Trophoblast cell (in vitro differentiated cells and primary cell): ENCODE data around the gene MTHFD1L.

ENCODE experiments used
- DNase-seq, 2 donors: peaks; one replicate each; pipeline ENCODE4 v3.0.0-alpha.2; 2016
- H2AFZ ChIP-seq: 2 replicates; pipeline ENCODE4 v1.6.1; 2013; ENCODE audit warnings: low read length, moderate library complexity, mild to moderate bottlenecking; ENCODE audit not compliant: insufficient read depth, poor library complexity
- H2AK5ac ChIP-seq: 2 replicates; pipeline ENCODE4 v1.6.1; 2013; ENCODE audit warnings: mild to moderate bottlenecking, low read length
- H2BK120ac ChIP-seq: 2 replicates; pipeline ENCODE4 v1.6.1; 2013; ENCODE audit warnings: low read length, mild to moderate bottlenecking, moderate library complexity; ENCODE audit not compliant: insufficient read depth, poor library complexity
- H2BK12ac ChIP-seq: 2 replicates; pipeline ENCODE4 v1.6.1; 2013; ENCODE audit warnings: mild to moderate bottlenecking, low read length, moderate library complexity
- H2BK5ac ChIP-seq: 2 replicates; pipeline ENCODE4 v1.6.1; 2013; ENCODE audit warnings: low read length, low read depth, moderate library complexity, mild to moderate bottlenecking; ENCODE audit not compliant: poor library complexity
- H3K14ac ChIP-seq: 2 replicates; pipeline ENCODE4 v1.6.1; 2013; ENCODE audit warnings: mild to moderate bottlenecking, low read length
- H3K18ac ChIP-seq: 2 replicates; pipeline ENCODE4 v1.6.1; 2013; ENCODE audit warnings: mild to moderate bottlenecking, low read length
- H3K23ac ChIP-seq: 2 replicates; pipeline ENCODE4 v1.6.1; 2013; ENCODE audit warnings: low read length
- H3K27ac ChIP-seq: 2 replicates; pipeline ENCODE4 v1.5.1; 2013; ENCODE audit warnings: low read depth, mild to moderate bottlenecking, inconsistent platforms, low read length, moderate library complexity
- H3K27me3 ChIP-seq: 2 replicates; pipeline ENCODE4 v1.6.1; 2013; ENCODE audit warnings: inconsistent platforms, mild to moderate bottlenecking, low read length, moderate library complexity; ENCODE audit not compliant: insufficient read depth
- H3K36me3 ChIP-seq, 2 experiments: 1 replicate in 1 of 2; 2 replicates in 1 of 2; pipeline ENCODE4 v1.6.1; 2013; ENCODE audit warnings: low read length in 2 of 2, mild to moderate bottlenecking in 2 of 2, moderate library complexity in 1 of 2; ENCODE audit not compliant: insufficient read depth in 2 of 2, control insufficient read depth in 1 of 2
- H3K4ac ChIP-seq: 2 replicates; pipeline ENCODE4 v1.6.1; 2013; ENCODE audit warnings: low read depth, mild to moderate bottlenecking, low read length, moderate library complexity
- H3K4me1 ChIP-seq, 2 experiments: 1 replicate in 1 of 2; 2 replicates in 1 of 2; pipeline ENCODE4 v1.6.1; 2013; ENCODE audit warnings: low read length in 2 of 2, mild to moderate bottlenecking in 2 of 2, moderate library complexity in 1 of 2; ENCODE audit not compliant: insufficient read depth in 2 of 2, control insufficient read depth in 1 of 2
- H3K4me2 ChIP-seq: 2 replicates; pipeline ENCODE4 v1.6.1; 2013; ENCODE audit warnings: inconsistent platforms, mild to moderate bottlenecking, low read length, moderate library complexity
- H3K4me3 ChIP-seq: 2 replicates; pipeline ENCODE4 v1.5.1; 2013; ENCODE audit warnings: mild to moderate bottlenecking, low read depth, low read length, inconsistent platforms
- H3K79me1 ChIP-seq: one replicate; pipeline ENCODE4 v1.6.1; 2013; ENCODE audit warnings: low read length
- H3K79me2 ChIP-seq: 2 replicates; pipeline ENCODE4 v1.6.1; 2013; ENCODE audit warnings: low read length, mild to moderate bottlenecking; ENCODE audit not compliant: control insufficient read depth, insufficient read depth, poor library complexity
- H3K9ac ChIP-seq: 2 replicates; pipeline ENCODE4 v1.6.1; 2013; ENCODE audit warnings: mild to moderate bottlenecking, low read length
- H3K9me3 ChIP-seq: 2 replicates; pipeline ENCODE4 v1.6.1; 2013; ENCODE audit warnings: low read depth, mild to moderate bottlenecking, control low read depth, inconsistent platforms, low read length; ENCODE audit not compliant: insufficient read depth
- H4K12ac ChIP-seq: 2 replicates; pipeline ENCODE4 v1.6.1; 2013; ENCODE audit warnings: low read depth, mild to moderate bottlenecking, low read length, moderate library complexity
- H4K8ac ChIP-seq: 2 replicates; pipeline ENCODE4 v1.6.1; 2013; ENCODE audit warnings: low read depth, mild to moderate bottlenecking, low read length, moderate library complexity
- H4K91ac ChIP-seq: one replicate; pipeline ENCODE4 v1.6.1; 2013; ENCODE audit warnings: low read depth, mild to moderate bottlenecking, low read length, moderate library complexity
- WGBS: extraction: QIAGEN DNeasy Blood & Tissue Kit; methylation state at CpG from one replicate; pipeline ENCODE4 v1.1.7; 2013; ENCODE audit warnings: missing lambda C conversion rate; ENCODE audit not compliant: insufficient read length, insufficient coverage; ENCODE audit errors: extremely low coverage; 5-methylcytosine and 5-hydroxymethylcytosine counted together

Gene MTHFD1L

DNA sequence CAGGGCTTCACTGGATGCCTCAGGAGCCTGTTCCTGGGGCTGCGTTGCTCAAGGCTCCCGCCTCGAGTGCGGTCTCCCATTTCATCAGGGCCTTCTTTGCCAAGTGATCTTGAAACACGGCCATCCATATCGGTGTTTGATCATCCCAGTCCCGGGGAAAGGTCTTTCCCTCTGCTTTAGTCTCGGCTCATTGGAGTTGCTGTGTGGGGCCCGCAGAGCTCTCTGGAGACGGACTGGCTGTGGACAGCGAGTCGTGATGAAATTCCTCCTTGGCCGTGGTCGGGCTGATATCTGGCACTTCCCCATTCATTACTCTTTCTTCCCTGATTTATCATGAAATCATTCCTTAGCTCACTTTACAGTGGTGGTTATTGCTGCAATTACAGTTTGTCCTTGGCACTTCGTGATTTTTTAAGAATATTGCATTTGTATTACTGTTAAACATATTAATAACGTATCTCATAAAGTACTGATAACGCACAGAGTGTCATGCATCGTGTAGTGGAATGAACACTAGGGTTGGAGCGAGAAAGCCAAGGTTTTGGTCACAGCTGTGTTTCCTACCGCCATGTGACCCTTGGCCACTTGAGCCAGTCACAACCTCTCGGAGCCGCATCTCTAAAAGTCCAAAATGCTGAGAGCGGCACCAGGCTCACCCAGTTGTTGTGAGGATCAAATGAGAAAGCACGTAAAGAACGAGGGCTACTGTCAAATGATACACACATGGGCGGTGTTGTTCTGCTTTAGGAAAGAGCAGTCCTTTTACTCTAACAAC lies 71.8 kb downstream of the MTHFD1L start:
- Histone ChIP-seq H2BK12ac (no peak overlapping the region), H4K12ac (no peak overlapping the region), H4K8ac (no peak overlapping the region), H3K79me1 (no peaks in the 10 kb centered on the region), H2BK120ac (no peak overlapping the region), H3K27me3 (no peaks in the 10 kb centered on the region), H3K4me1 (no peaks in the 10 kb centered on the region), H2BK5ac (no peak overlapping the region), H3K18ac (no peak overlapping the region), H3K27ac (no peak overlapping the region), H3K4ac (no peak overlapping the region), H3K4me2 (no peak overlapping the region), H3K9ac (no peak overlapping the region), H3K4me3 (no peak overlapping the region), H3K36me3 (peaks cover 6 to 23% of the 10 kb centered on the region in 2 experiments), H2AFZ (no peak overlapping the region), H3K79me2 (no peaks in the 10 kb centered on the region), H2AK5ac (no peak overlapping the region), H3K9me3 (no peaks in the 10 kb centered on the region), H4K91ac (no peak overlapping the region), H3K23ac (no peak overlapping the region), H3K14ac (no peak overlapping the region)
- WGBS, result no CpG with 5 or more reads among the region's 26 CpGs
- peak; percentile 77 to 79 for DNase-seq

DNA sequence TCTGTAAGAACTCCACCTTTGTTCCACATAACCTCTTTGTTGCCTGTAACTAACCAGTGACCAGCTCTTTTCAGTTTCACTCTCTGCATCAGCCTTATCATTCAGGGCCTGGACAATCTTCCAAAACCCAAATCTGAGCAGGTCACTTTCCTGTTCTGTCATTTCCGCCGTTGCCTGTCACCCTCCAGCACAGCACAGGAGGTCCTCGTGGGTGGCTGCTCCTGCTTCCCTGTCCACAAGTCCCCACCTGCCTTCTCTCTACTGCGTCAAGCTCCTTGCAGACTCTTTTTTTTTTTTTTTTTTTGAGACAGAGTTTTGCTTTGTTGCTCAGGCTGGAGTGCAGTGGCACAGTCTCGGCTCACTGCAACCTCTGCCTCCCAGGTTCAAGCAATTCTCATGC lies 73.9 kb downstream of the MTHFD1L start:
- H4K12ac ChIP-seq, result no peak overlapping the region
- no peak overlapping the region for H3K14ac ChIP-seq
- no peak overlapping the region for H2BK120ac ChIP-seq
- H2AK5ac ChIP-seq, result no peak overlapping the region
- no peak for DNase-seq
- no peak overlapping the region for H3K27ac ChIP-seq
- no peak overlapping the region for H3K4me2 ChIP-seq
- H3K4me1 ChIP-seq, result no peaks in the 10 kb centered on the region
- H3K27me3 ChIP-seq, result no peaks in the 10 kb centered on the region
- H3K9ac ChIP-seq, result no peak overlapping the region
- WGBS, result no CpG with 5 or more reads among the region's 5 CpGs
- H3K4ac ChIP-seq, result no peak overlapping the region
- H4K8ac ChIP-seq, result no peak overlapping the region
- H2AFZ ChIP-seq, result no peak overlapping the region
- H2BK12ac ChIP-seq, result no peak overlapping the region
- H2BK5ac ChIP-seq, result no peak overlapping the region
- H3K79me2 ChIP-seq, result no peaks in the 10 kb centered on the region
- H3K23ac ChIP-seq, result no peak overlapping the region
- H3K4me3 ChIP-seq, result no peak overlapping the region
- no peaks in the 10 kb centered on the region for H3K9me3 ChIP-seq
- H4K91ac ChIP-seq, result no peak overlapping the region
- H3K36me3 ChIP-seq, result peaks cover 10 to 24% of the 10 kb centered on the region in 2 experiments
- H3K79me1 ChIP-seq, result no peaks in the 10 kb centered on the region
- no peak overlapping the region for H3K18ac ChIP-seq

DNA sequence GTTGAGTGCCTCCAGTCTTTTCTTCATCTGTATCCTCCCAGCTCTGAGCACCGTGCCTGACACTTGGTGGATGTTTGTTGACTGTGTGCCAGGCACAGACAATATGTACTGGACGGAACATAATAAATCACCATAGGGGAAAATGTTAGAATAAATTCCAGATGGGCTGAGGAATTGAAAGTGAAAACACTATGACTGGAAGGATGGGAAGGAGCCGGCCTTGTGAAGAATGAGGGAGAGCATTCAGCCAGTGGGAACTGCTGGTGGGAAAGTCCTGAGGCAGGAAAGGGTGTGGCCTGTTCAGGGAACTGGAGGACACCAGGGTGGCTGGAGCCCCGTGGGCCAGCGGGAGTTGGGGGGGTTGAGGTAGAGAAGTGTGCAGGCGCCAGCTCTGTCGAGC lies 75.4 kb downstream of the MTHFD1L start:
- Histone ChIP-seq H3K36me3 (peaks cover 10 to 26% of the 10 kb centered on the region in 2 experiments), H3K9me3 (no peaks in the 10 kb centered on the region), H2AK5ac (no peak overlapping the region), H2BK5ac (no peak overlapping the region), H3K23ac (no peak overlapping the region), H3K79me2 (no peaks in the 10 kb centered on the region), H3K27me3 (no peaks in the 10 kb centered on the region), H3K4me2 (no peak overlapping the region), H3K14ac (no peak overlapping the region), H3K4me1 (no peaks in the 10 kb centered on the region), H2BK120ac (no peak overlapping the region), H4K91ac (no peak overlapping the region), H2AFZ (no peak overlapping the region), H3K4me3 (no peak overlapping the region), H4K12ac (no peak overlapping the region), H2BK12ac (no peak overlapping the region), H3K4ac (no peak overlapping the region), H3K18ac (no peak overlapping the region), H3K27ac (no peak overlapping the region), H4K8ac (no peak overlapping the region), H3K79me1 (no peaks in the 10 kb centered on the region), H3K9ac (no peak overlapping the region)
- DNase-seq, result no peak
- WGBS, result no CpG with 5 or more reads among the region's 7 CpGs

DNA sequence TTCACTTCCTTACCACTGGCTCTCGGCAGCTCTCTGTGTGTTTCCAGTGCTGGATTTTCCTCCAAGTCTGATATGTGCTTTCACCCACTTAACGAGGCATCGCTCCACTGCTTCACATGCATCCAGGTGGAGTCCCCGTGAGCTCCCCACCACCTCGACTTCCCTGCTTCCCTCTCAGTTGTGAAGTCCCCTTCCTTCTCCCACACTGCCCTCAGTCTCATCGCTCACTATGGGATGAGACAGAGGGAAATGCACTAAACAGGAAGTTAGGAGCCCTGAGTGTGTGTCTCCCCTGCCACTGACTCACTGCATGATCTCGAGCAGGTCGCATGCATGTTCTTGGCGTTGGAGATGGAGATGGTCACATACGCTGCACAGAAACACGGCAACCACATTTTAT lies 84.0 kb downstream of the MTHFD1L start:
- H3K79me2 ChIP-seq, result no peaks in the 10 kb centered on the region
- H2BK120ac ChIP-seq, result no peak overlapping the region
- H4K12ac ChIP-seq, result no peak overlapping the region
- no peak overlapping the region for H3K4me2 ChIP-seq
- no peak overlapping the region for H2AK5ac ChIP-seq
- H4K91ac ChIP-seq, result no peak overlapping the region
- no peak overlapping the region for H2BK12ac ChIP-seq
- H3K14ac ChIP-seq, result no peak overlapping the region
- no peak overlapping the region for H2AFZ ChIP-seq
- H4K8ac ChIP-seq, result no peak overlapping the region
- WGBS, result no CpG with 5 or more reads among the region's 11 CpGs
- H3K18ac ChIP-seq, result no peak overlapping the region
- H3K27ac ChIP-seq, result no peak overlapping the region
- no peak overlapping the region for H2BK5ac ChIP-seq
- H3K79me1 ChIP-seq, result no peaks in the 10 kb centered on the region
- no peaks in the 10 kb centered on the region for H3K4me1 ChIP-seq
- DNase-seq, result no peak
- H3K36me3 ChIP-seq, result peaks cover 19 to 29% of the 10 kb centered on the region in 2 experiments
- H3K9ac ChIP-seq, result no peak overlapping the region
- peak overlapping the region; percentile 2 for H3K4me3 ChIP-seq
- H3K27me3 ChIP-seq, result no peaks in the 10 kb centered on the region
- no peaks in the 10 kb centered on the region for H3K9me3 ChIP-seq
- H3K23ac ChIP-seq, result no peak overlapping the region
- no peak overlapping the region for H3K4ac ChIP-seq
